ENCODE measurements around the gene MEIOSIN. TPM values are rescaled to one million over a fixed set of nuclear protein-coding genes. Genes with fewer than 3 reads are reported as not detected.

MEIOSIN gene
- polyA plus RNA-seq, 1 donor from 2014 or later = not detected

DNA sequence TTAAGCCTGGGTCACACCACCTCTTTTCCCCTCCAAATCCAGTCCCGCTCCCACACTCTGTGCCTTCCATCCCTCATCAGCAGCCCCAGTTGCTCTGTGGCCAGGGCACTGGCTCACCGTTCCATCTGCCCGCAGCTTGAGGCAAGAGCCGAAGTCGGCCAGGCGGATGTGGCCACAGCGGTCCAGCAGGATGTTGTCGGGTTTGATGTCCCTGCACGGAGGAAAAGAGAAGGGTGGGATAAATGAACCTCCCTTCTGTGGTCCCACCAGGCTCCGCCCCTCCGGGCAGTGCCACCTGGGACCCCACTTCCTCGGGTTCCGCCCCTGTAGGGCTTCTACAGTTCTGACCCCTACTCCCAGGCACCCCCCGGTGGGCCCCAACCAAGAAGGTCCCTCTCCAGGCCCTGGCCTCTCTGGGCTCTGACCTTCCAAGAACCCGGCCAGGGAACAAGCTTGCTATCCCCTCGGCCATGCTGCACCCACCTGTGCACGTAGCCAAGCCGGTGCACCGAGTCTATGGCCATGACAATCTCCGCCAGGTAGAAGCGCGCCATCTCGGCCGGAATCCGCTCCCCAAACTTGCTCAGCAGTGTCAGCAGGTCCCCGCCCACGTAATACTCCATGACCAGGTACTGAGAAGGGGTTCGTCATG, 44.9 kb downstream of the MEIOSIN start:
- Mint-ChIP-seq H3K9me3 (no peaks in the 10 kb centered on the region), H3K27ac (no peak overlapping the region), H3K4me1 (peaks cover 7 to 16% (median 11%) of the 10 kb centered on the region in 3 donors), H3K4me3 (peak overlapping the region in 1 of 4 donors; percentile 76), H3K27me3 (peaks cover 7% of the 10 kb centered on the region), H3K36me3 (peaks cover 2% of the 10 kb centered on the region)

DNA sequence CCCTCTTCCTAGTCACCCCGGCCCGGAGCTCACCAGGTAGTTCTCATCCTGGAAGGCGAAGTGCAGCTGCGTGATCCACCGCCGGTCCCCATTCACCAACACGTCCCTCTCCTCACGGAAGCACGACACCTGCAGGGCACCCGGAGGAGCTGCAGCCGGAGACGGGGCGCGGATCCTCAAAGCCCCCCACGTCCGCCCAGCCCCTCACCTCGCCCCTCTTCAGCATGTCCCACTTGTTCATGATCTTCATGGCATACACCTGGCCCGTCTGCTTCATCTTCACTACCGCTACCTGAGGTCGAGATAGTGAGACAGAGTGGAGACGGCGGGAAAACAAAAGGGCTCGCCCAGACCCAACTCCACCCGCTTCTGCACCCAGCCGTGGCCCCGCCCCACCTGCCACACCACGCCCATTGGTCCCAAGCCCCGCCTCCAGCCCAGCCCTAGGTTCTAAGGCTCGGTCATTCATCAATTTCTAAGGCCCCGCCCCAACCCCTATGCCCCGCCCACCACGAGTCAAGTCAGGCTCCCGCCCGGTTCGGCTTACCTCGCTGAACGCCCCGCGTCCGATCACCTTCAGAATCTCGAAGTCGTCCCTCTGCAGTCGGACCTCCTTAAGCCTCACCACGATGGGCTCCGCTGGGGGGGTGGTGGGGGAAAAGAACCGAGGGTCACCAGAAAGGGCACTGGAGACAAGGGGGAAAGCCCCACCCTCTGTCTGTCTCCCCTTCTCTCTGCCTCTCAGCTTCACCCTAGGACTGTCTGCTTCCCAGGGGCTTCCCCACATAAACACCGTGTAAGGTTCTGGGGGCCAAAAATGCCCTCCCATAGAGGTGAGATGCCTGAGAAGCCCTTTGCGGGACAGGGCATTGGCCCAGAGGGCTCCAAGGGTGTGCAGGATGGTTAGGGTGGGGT, 46.2 kb downstream of the MEIOSIN start:
- peak overlapping the region in 2 of 3 donors; percentile 55 to 59 for H3K27ac Mint-ChIP-seq

DNA sequence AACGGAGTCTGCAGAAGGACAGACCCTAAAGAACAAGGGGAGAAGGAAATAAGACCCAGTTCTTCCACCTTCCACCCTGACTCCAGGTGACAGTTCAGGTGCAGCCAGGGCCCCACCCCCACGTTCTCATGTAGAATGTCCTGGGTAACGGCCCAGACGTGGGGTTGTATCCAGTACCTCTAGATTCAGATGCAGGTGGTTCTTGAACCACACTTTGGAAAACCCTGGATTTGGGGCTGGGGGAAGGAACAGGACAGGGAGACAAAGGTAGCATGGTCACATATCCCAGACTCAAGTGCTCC, 46.9 kb downstream of the MEIOSIN start:
- Mint-ChIP-seq H3K27ac (no peak overlapping the region), H3K4me1 (peaks cover 7 to 14% (median 11%) of the 10 kb centered on the region in 3 donors), H3K9me3 (no peaks in the 10 kb centered on the region), H3K36me3 (peaks cover 2% of the 10 kb centered on the region), H3K4me3 (no peak overlapping the region), H3K27me3 (peaks cover 7% of the 10 kb centered on the region)

More for the DNA sequence above, 46.2 kb downstream of the MEIOSIN start:
- Mint-ChIP-seq H3K36me3 (peaks cover 2% of the 10 kb centered on the region), H3K4me1 (peaks cover 7 to 14% (median 11%) of the 10 kb centered on the region in 3 donors), H3K27me3 (peaks cover 7% of the 10 kb centered on the region), H3K4me3 (peak overlapping the region; percentile 24 to 94 (median 72)), H3K9me3 (no peaks in the 10 kb centered on the region)

DNA sequence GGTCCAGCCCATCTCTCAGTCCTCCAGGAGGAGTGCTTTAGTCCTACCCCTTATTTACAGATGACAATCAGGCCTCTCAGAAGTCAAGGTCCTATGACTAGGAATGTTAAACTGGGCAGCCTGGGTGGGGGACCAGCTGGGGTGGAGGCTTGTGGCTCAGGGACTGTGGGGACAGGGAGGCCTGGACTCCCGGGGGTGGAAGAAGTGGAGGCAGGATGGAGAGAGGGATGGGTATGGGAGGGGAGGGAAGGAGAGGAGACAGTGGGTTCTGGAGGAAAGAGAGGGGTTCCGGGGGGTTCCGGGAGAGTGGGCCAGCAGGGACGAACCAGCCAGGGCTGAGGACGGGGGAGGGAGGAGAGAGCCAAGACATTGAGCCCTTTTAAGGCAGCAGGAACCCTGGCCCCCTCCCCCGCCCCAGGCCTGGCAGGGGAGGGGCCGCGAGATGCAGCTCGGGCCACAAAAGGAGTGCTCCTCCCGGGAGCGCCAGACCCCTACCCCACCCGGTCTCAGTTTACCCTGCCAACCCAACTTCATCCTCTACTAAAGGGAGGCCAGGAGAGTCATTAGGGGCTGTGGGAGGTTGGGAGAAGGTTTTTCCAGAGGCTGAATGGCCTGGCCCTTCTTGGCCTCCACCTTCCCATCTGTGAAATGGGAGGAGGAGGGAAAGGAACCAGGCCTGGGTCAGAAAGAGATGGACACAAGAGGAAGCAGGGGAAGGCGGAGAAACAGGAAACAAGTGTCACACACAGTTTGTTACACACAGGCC, 47.4 kb downstream of the MEIOSIN start:
- H3K4me1 Mint-ChIP-seq = peaks cover 7 to 14% (median 11%) of the 10 kb centered on the region in 3 donors
- H3K27me3 Mint-ChIP-seq = peaks cover 7% of the 10 kb centered on the region
- H3K4me3 Mint-ChIP-seq = no peak overlapping the region
- H3K9me3 Mint-ChIP-seq = no peaks in the 10 kb centered on the region
- peaks cover 2% of the 10 kb centered on the region for H3K36me3 Mint-ChIP-seq
- peak overlapping the region in 1 of 3 donors; percentile 51 for H3K27ac Mint-ChIP-seq

GRCh38 chr19:45781214-45782161, 48.2 kb downstream of the MEIOSIN start:
- Mint-ChIP-seq H3K27me3 (peaks cover 7% of the 10 kb centered on the region), H3K36me3 (peaks cover 2% of the 10 kb centered on the region), H3K4me3 (no peak overlapping the region), H3K4me1 (peaks cover 7 to 14% (median 11%) of the 10 kb centered on the region in 3 donors), H3K9me3 (no peaks in the 10 kb centered on the region), H3K27ac (peak overlapping the region in 1 of 3 donors; percentile 51)

GRCh38 chr19:45782162-45782691, 49.0 kb downstream of the MEIOSIN start, which contains the start of gene DMPK:
TSS of gene DMPK (minus strand) at chr19:45782490. CDS start at chr19:45782352, 138 bp downstream.
- H3K27me3 Mint-ChIP-seq = peaks cover 7% of the 10 kb centered on the region
- H3K4me3 Mint-ChIP-seq = no peak within 1 kb of the TSS
- H3K36me3 Mint-ChIP-seq = peaks cover 2% of the 10 kb centered on the region
- H3K27ac Mint-ChIP-seq = no peak within 1 kb of the TSS
- H3K4me1 Mint-ChIP-seq = peaks cover 7 to 14% (median 11%) of the 10 kb centered on the region in 3 donors
- H3K9me3 Mint-ChIP-seq = no peaks in the 10 kb centered on the region

DNA sequence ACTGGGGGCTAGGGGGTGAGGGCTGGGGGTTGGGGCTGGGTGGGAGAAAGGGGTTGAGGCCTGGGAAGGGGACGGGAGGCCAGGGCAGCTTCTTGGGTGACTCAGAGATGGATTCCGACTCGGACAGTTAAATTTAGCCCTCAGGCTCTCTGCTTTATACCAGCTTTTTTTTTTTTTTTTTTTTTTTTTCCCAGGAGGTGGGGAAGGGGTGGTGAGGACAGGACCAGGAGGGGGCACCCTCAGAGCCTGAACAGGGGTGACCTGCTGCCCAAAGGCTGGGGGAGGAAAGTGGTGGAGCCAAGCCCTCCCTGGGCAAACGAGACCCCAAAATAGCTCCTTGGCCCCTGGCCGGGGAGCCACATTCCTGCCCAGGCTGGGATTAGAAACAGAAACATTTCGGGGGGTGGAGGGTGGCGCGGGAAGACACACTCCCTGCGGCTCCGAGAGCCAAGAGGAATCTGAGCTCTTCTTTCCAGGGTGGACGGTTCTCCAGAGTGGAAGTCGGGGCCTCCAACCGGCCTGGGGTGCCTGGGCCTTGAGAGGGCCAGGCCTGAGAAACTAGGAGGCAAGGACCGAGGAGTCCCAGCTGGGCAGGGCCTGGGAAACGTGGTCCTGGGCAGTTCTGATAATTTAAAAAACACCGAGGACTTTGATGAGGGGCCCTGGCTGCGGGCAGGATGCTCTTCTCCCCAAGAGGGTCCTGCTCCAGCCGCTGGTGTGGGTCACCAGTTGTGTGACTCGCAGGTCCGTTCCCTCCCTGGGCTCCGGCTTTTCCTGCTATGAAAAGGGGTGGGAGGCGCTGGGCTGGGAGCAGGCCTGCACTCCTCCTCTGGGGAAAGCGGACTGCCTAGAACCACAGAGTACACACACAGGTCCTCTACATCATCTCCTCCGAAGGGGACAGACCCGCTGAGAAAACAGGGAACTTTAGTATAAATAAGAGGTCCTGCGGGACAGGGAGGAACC, 49.9 kb downstream of the MEIOSIN start:
- Mint-ChIP-seq H3K4me1 (peaks cover 7 to 16% (median 11%) of the 10 kb centered on the region in 3 donors), H3K27ac (no peak overlapping the region), H3K27me3 (peaks cover 7% of the 10 kb centered on the region), H3K4me3 (no peak overlapping the region), H3K36me3 (peaks cover 4% of the 10 kb centered on the region), H3K9me3 (no peaks in the 10 kb centered on the region)

DNA sequence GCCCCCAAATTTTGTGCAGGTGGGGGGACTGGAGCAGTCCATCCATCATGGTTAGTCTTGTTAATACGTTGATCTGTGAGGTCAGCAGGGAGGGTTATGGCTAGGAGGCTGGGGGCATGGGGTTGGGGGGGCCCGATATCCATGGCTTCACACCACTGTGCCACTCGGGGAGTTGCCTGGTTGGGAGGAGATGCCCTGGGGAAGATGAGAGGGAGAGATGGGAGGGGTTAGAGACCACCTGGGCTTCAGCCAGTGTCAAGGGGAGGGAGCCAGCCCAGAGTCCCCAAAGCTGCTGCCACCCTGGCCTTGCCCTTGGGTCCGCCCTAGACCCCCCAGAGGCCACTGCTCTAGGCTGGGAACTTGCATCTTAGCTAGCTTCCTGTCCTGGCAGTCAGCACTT, 50.9 kb downstream of the MEIOSIN start:
- Mint-ChIP-seq H3K4me3 (no peak overlapping the region), H3K4me1 (peaks cover 7 to 12% (median 8%) of the 10 kb centered on the region in 3 donors), H3K27ac (no peak overlapping the region), H3K27me3 (peaks cover 5% of the 10 kb centered on the region), H3K36me3 (peaks cover 7% of the 10 kb centered on the region), H3K9me3 (no peaks in the 10 kb centered on the region)

DNA sequence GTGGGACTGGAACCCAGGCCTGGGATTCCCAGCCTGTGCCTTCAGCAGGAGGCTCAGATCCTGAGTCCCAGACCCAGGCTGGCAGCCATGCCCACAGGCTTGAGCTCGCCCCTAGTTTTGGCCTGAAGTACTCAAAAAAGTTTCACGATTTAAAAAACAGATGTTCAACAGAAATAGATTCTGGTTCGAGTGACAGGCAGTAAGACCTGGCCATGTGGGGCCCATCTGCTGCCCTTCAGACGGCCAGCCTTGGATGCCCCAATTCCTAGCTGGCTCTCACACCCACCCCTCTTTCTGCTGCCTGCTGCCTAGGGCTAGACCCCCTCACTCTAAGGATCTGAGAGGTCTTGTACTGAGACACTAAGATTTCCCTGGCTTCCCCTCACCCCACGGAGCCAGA, 51.9 kb downstream of the MEIOSIN start:
- Mint-ChIP-seq H3K27ac (no peak overlapping the region), H3K36me3 (peaks cover 5% of the 10 kb centered on the region), H3K9me3 (no peaks in the 10 kb centered on the region), H3K27me3 (no peaks in the 10 kb centered on the region), H3K4me1 (peaks cover 3 to 5% (median 4%) of the 10 kb centered on the region in 3 donors), H3K4me3 (no peak overlapping the region)

DNA sequence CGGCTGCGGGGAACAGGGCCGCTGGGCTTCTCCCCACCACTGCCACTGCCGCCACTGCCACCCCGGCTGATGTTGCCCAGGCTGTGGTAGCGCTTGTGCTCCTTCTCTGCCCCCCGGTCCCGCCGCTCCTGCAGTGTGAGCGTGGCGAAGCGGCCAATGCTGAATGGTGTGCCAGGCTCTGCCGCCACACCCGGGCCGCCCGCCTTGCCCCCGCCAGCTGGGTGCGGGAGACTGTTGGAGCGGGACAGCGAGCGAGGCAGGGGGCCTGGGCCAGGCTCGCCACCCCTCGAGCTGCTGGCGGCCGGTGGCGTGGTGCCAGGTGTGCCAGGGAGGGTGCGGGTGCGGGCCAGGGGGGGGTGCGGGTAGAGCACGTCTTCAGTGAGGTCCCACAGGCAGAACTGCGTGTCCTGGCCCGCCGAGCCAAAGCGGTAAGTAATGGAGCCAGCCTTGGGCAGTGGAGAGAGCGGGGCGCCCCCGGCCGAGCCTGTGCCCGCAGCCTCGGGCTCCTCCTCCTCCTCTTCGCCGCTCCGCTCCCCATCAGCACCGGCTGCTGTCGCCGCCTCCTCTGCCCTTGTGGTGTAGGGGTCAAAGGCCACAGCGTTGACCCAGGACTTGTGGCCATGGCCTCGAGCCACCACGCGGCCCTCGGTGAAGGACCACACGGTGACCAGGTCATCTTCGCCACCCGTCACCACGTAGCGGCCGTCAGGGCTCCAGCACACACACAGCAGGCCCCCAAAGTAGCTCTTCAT, 52.7 kb downstream of the MEIOSIN start:
- H3K27me3 Mint-ChIP-seq = no peaks in the 10 kb centered on the region
- no peak overlapping the region for H3K27ac Mint-ChIP-seq
- no peak overlapping the region for H3K4me3 Mint-ChIP-seq
- H3K36me3 Mint-ChIP-seq = peaks cover 6% of the 10 kb centered on the region
- H3K4me1 Mint-ChIP-seq = peaks cover 7% of the 10 kb centered on the region in 3 donors
- H3K9me3 Mint-ChIP-seq = no peaks in the 10 kb centered on the region

- H3K4me3 Mint-ChIP-seq = no peak overlapping the region
- peaks cover 10 to 13% (median 12%) of the 10 kb centered on the region in 3 donors for H3K4me1 Mint-ChIP-seq
- H3K27ac Mint-ChIP-seq = no peak overlapping the region
- peaks cover 7% of the 10 kb centered on the region for H3K36me3 Mint-ChIP-seq
- H3K27me3 Mint-ChIP-seq = no peaks in the 10 kb centered on the region
- H3K9me3 Mint-ChIP-seq = no peaks in the 10 kb centered on the region
Measured at GRCh38 chr19:45786533-45786894, 53.3 kb downstream of the MEIOSIN start.

DNA sequence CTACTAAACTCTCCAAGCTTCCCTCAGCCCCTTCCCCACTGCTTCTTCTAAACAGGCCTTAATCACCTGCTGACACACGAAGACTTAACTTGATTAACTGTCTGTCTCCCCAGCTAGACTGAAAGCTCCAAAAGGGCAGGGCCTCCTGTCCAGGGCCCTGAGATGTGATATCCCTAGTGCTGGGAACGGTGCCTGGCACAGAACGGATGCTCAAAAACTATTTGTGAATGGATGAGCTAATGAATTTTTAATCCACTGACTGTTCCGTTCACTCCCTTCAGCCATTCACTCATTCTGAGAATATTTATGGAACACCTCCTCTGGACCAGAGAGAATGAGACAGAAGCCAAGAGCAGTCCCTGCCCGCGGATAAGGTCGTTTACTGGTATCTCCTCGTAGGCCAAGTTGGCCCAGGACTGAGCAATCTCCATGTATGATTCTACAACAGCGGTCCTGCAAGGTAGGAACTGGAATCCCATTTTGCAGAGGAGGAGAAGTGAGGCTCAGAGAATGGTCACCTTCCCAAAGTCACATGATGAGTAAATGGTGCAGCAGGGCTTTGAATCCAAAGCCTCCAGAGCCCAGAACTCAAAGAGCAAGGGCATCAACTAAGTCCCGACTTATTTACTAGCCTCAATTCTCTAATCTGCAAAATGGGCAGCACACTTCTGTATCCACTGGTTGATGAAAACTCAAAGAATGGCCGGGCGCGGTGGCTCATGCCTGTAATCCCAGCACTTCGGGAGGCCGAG, 56.0 kb downstream of the MEIOSIN start:
- Mint-ChIP-seq H3K27ac (no peak overlapping the region), H3K4me1 (peaks cover 25 to 29% (median 25%) of the 10 kb centered on the region in 3 donors), H3K4me3 (peak overlapping the region in 2 of 4 donors; percentile 48 to 70), H3K27me3 (peaks cover 3% of the 10 kb centered on the region), H3K9me3 (no peaks in the 10 kb centered on the region), H3K36me3 (peaks cover 7% of the 10 kb centered on the region)
